WTC11 (cell line): Measurements from ENCODE around the gene ARHGAP28. TPM values are rescaled to one million over a fixed set of nuclear protein-coding genes. Genes with fewer than 3 reads are reported as not detected.

ENCODE experiments used
- ATAC-seq: fragments of 200-7000 bp; cut with Tn5 transposase; 2 replicates; pipeline ENCODE4 v1.10.0; 2021; ENCODE audit warnings: mild to moderate bottlenecking, moderate library complexity
- CTCF ChIA-PET: fragments of 300-600 bp; sonication (Branson Sonifier 250); formaldehyde crosslinking; loops from one replicate; lab custom pipeline; 2021; ENCODE audit warnings: antibody characterized with exemption; lab: Charles Lee
- POLR2A ChIA-PET: fragments of 350-600 bp; sonication (Branson Sonifier 250); formaldehyde crosslinking; loops from one replicate; lab custom pipeline; 2021; ENCODE audit warnings: antibody characterized with exemption; lab: Charles Lee
- DNase-seq: peaks from one replicate; pipeline ENCODE4 v3.0.0; 2021; ENCODE audit warnings: low spot score
- H3K27ac Mint-ChIP-seq: 2 replicates; pipeline ENCODE4 v1.8.0; 2021; ENCODE audit warnings: mixed read lengths
- H3K27me3 Mint-ChIP-seq: 2 replicates; pipeline ENCODE4 v1.8.0; 2021; ENCODE audit warnings: low read depth, mild to moderate bottlenecking, moderate library complexity, mixed read lengths
- H3K36me3 Mint-ChIP-seq: 2 replicates; pipeline ENCODE4 v1.8.0; 2021; ENCODE audit warnings: mixed read lengths
- H3K4me1 Mint-ChIP-seq: 2 replicates; pipeline ENCODE4 v1.8.0; 2022; ENCODE audit warnings: mixed read lengths
- H3K4me3 Mint-ChIP-seq: 2 replicates; pipeline ENCODE4 v1.8.0; 2021; ENCODE audit warnings: mild to moderate bottlenecking, moderate library complexity, mixed read lengths
- H3K9me3 Mint-ChIP-seq: 2 replicates; pipeline ENCODE4 v1.8.0; 2021; ENCODE audit warnings: mixed read lengths
- ATF1 ChIP-seq: sonication (generic); formaldehyde crosslinking; IDR thresholded peaks from 2 replicates; pipeline ENCODE4 v1.8.1; 2023; ENCODE audit warnings: mild to moderate bottlenecking, moderate library complexity, missing genetic modification reagents
- ATF2 ChIP-seq: sonication (generic); formaldehyde crosslinking; IDR thresholded peaks from 2 replicates; pipeline ENCODE4 v1.8.1; 2022; ENCODE audit warnings: low read depth, missing genetic modification reagents, borderline replicate concordance
- CREB1 ChIP-seq: sonication (generic); formaldehyde crosslinking; IDR thresholded peaks from 2 replicates; pipeline ENCODE4 v1.8.0; 2023; ENCODE audit warnings: mild to moderate bottlenecking, missing genetic modification reagents
- IRF2 ChIP-seq: sonication (generic); formaldehyde crosslinking; IDR thresholded peaks from 2 replicates; pipeline ENCODE4 v1.8.0; 2022; ENCODE audit warnings: low read depth, missing genetic modification reagents, borderline replicate concordance
- MAX ChIP-seq: sonication (generic); formaldehyde crosslinking; IDR thresholded peaks from 2 replicates; pipeline ENCODE4 v1.8.0; 2022; ENCODE audit warnings: mild to moderate bottlenecking, missing genetic modification reagents
- SMAD3 ChIP-seq: sonication (generic); formaldehyde crosslinking; IDR thresholded peaks from 2 replicates; pipeline ENCODE4 v1.8.0; 2022; ENCODE audit warnings: missing genetic modification reagents, mild to moderate bottlenecking, borderline replicate concordance
- TEAD1 ChIP-seq: sonication (generic); formaldehyde crosslinking; IDR thresholded peaks from 2 replicates; pipeline ENCODE4 v1.8.0; 2022; ENCODE audit warnings: mild to moderate bottlenecking, missing genetic modification reagents
- ZNF232 ChIP-seq: sonication (generic); formaldehyde crosslinking; IDR thresholded peaks from 2 replicates; pipeline ENCODE4 v1.8.0; 2022; ENCODE audit warnings: mild to moderate bottlenecking, missing genetic modification reagents
- total RNA-seq: library from RNA; stranded (reverse); gene quantifications from 3 replicates; pipeline ENCODE4 v1.2.3, GENCODE V29; 2021
- TF ChIP-seq, protein P1 (sequence below): sonication (generic); formaldehyde crosslinking; IDR thresholded peaks from 2 replicates; pipeline ENCODE4 v1.8.1; 2023; ENCODE audit warnings: mild to moderate bottlenecking, missing genetic modification reagents, moderate library complexity
- TF ChIP-seq, protein P2 (sequence below): fragments of 250-450 bp; sonication (Bioruptor Pico); conservative IDR thresholded peaks from 2 replicates; pipeline ENCODE4 v1.9.0; 2021; ENCODE audit warnings: mild to moderate bottlenecking
- TF ChIP-seq, protein P3 (sequence below): sonication (generic); formaldehyde crosslinking; IDR thresholded peaks from 2 replicates; pipeline ENCODE4 v1.8.1; 2023; ENCODE audit warnings: mild to moderate bottlenecking, missing genetic modification reagents
- TF ChIP-seq, protein P4 (sequence below): sonication (generic); formaldehyde crosslinking; IDR thresholded peaks from 2 replicates; pipeline ENCODE4 v1.8.0; 2022; ENCODE audit warnings: mild to moderate bottlenecking, missing genetic modification reagents
- TF ChIP-seq, protein P5 (sequence below): fragments of 250-450 bp; sonication (Bioruptor Pico); IDR thresholded peaks from 2 replicates; pipeline ENCODE4 v1.8.0; 2021; ENCODE audit warnings: mild to moderate bottlenecking
- TF ChIP-seq, protein P6 (sequence below): sonication (generic); formaldehyde crosslinking; conservative IDR thresholded peaks from 2 replicates; pipeline ENCODE4 v1.8.1; 2023; ENCODE audit warnings: mild to moderate bottlenecking, low read depth, missing genetic modification reagents, moderate library complexity

ARHGAP28 gene
- total RNA-seq, 1 experiment from 2014 or later, result 14.8 TPM

- Mint-ChIP-seq H3K27me3 (no peaks in the 10 kb centered on the region), H3K4me3 (no peak overlapping the region), H3K27ac (0 out of 2 replicates have a peak overlapping the region, but pooled peaks have one; percentile 2), H3K9me3 (no peaks in the 10 kb centered on the region), H3K36me3 (no peaks in the 10 kb centered on the region), H3K4me1 (peaks cover 34% of the 10 kb centered on the region)
- TF ChIP-seq ATF1 (CRISPR knock-in tag) (no peak), MAX (no peak)
- DNase-seq, result no peak
- POLR2A ChIA-PET, result no interaction called here
- CTCF ChIA-PET, result interaction anchor here (0.7 to 1.3 kb wide), 2 partner anchors 9 to 154 kb away, joined by 3 read pairs; no protein-coding TSS in a partner anchor
- no peak for ATAC-seq
Measured at GRCh38 chr18:6866552-6867085, 137.1 kb downstream of the ARHGAP28 start.

GRCh38 chr18:6868033-6868432 is 138.5 kb downstream of the ARHGAP28 start:
- Mint-ChIP-seq H3K4me3 (no peak overlapping the region), H3K4me1 (peaks cover 35% of the 10 kb centered on the region)
- no peak for DNase-seq
- CTCF ChIA-PET, result no interaction called here
- TF ChIP-seq, protein P1, sequence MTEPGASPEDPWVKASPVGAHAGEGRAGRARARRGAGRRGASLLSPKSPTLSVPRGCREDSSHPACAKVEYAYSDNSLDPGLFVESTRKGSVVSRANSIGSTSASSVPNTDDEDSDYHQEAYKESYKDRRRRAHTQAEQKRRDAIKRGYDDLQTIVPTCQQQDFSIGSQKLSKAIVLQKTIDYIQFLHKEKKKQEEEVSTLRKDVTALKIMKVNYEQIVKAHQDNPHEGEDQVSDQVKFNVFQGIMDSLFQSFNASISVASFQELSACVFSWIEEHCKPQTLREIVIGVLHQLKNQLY, result no peak
- TF ChIP-seq, protein P2, sequence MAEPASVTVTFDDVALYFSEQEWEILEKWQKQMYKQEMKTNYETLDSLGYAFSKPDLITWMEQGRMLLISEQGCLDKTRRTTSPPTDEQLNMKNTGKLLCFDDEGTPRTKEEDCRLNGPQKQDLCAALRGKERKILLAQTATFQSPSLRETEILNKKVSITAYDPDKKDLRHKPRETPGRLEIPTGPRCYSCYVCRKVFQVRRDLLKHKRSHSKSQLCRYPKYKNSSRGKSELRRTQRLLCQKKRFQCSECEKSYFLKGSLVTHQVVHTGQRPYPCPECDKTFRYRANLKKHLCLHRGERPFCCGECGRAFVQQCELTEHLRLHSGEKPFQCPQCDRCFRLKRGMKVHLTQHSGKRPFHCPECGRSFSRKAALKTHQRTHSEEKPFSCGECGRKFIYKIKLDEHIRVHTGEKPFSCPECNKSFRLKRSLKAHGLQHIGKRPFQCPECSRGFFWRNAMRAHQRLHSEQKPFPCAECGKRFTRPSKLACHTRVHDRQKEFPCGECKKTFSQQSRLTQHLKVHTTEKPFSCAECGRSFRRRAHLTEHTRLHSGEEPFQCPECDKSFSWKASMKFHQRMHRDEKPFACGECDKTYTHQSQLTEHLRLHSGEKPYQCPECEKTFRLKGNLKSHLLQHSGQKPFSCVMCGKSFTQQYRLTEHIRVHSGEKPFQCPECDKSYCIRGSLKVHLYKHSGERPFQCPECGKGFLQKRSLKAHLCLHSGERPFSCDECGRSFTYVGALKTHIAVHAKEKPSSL, result no peak
- TF ChIP-seq, all 79 proteins: peak for 0
- no peaks in the 10 kb centered on the region for H3K9me3 Mint-ChIP-seq
- no peaks in the 10 kb centered on the region for H3K36me3 Mint-ChIP-seq
- POLR2A ChIA-PET, result no interaction called here
- ATAC-seq, result no peak
- no peaks in the 10 kb centered on the region for H3K27me3 Mint-ChIP-seq
- peak overlapping the region; percentile 35; the same call in 1 of the 2 replicates for H3K27ac Mint-ChIP-seq

DNA sequence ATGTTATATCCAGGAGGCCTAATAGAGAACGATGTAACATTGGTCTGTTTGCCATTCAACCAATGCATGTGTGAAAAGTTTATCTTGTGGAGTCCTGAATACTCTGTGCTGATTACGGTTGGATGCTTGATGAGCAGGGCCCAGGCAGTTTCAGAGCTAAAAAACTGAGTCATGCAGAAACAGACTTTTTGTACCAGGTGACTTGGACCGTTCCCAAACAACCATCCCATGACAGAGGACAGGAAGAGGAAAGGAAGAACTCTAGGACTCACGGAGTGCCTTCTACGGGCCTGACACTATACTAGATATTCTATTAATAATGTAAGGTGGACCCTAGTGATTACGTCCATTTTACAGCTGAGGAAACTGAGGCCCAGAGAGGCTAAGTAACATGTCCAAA is 142.1 kb downstream of the ARHGAP28 start:
- DNase-seq, result no peak
- Mint-ChIP-seq H3K27ac (no peak overlapping the region), H3K4me3 (no peak overlapping the region), H3K4me1 (peaks cover 31% of the 10 kb centered on the region), H3K27me3 (no peaks in the 10 kb centered on the region), H3K36me3 (no peaks in the 10 kb centered on the region), H3K9me3 (no peaks in the 10 kb centered on the region)
- ChIA-PET CTCF (interaction anchor here (1.2 kb wide), 1 partner anchor 14 kb away, joined by 5 read pairs; no protein-coding TSS in a partner anchor), POLR2A (no interaction called here)
- ATAC-seq, result no peak
- TF ChIP-seq TEAD1 (CRISPR knock-in tag) (no peak), CREB1 (CRISPR knock-in tag) (no peak), ATF2 (CRISPR knock-in tag) (no peak), SMAD3 (no peak), ZNF232 (CRISPR knock-in tag) (no peak), IRF2 (CRISPR knock-in tag) (no peak), MAX (no peak)
- TF ChIP-seq, protein P3, sequence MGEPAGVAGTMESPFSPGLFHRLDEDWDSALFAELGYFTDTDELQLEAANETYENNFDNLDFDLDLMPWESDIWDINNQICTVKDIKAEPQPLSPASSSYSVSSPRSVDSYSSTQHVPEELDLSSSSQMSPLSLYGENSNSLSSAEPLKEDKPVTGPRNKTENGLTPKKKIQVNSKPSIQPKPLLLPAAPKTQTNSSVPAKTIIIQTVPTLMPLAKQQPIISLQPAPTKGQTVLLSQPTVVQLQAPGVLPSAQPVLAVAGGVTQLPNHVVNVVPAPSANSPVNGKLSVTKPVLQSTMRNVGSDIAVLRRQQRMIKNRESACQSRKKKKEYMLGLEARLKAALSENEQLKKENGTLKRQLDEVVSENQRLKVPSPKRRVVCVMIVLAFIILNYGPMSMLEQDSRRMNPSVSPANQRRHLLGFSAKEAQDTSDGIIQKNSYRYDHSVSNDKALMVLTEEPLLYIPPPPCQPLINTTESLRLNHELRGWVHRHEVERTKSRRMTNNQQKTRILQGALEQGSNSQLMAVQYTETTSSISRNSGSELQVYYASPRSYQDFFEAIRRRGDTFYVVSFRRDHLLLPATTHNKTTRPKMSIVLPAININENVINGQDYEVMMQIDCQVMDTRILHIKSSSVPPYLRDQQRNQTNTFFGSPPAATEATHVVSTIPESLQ (CRISPR knock-in tag), result no peak
- TF ChIP-seq, protein P4, sequence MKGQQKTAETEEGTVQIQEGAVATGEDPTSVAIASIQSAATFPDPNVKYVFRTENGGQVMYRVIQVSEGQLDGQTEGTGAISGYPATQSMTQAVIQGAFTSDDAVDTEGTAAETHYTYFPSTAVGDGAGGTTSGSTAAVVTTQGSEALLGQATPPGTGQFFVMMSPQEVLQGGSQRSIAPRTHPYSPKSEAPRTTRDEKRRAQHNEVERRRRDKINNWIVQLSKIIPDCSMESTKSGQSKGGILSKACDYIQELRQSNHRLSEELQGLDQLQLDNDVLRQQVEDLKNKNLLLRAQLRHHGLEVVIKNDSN (CRISPR knock-in tag), result no peak
- TF ChIP-seq, protein P5, sequence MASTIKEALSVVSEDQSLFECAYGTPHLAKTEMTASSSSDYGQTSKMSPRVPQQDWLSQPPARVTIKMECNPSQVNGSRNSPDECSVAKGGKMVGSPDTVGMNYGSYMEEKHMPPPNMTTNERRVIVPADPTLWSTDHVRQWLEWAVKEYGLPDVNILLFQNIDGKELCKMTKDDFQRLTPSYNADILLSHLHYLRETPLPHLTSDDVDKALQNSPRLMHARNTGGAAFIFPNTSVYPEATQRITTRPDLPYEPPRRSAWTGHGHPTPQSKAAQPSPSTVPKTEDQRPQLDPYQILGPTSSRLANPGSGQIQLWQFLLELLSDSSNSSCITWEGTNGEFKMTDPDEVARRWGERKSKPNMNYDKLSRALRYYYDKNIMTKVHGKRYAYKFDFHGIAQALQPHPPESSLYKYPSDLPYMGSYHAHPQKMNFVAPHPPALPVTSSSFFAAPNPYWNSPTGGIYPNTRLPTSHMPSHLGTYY (CRISPR knock-in tag), result no peak
- TF ChIP-seq, protein P6, sequence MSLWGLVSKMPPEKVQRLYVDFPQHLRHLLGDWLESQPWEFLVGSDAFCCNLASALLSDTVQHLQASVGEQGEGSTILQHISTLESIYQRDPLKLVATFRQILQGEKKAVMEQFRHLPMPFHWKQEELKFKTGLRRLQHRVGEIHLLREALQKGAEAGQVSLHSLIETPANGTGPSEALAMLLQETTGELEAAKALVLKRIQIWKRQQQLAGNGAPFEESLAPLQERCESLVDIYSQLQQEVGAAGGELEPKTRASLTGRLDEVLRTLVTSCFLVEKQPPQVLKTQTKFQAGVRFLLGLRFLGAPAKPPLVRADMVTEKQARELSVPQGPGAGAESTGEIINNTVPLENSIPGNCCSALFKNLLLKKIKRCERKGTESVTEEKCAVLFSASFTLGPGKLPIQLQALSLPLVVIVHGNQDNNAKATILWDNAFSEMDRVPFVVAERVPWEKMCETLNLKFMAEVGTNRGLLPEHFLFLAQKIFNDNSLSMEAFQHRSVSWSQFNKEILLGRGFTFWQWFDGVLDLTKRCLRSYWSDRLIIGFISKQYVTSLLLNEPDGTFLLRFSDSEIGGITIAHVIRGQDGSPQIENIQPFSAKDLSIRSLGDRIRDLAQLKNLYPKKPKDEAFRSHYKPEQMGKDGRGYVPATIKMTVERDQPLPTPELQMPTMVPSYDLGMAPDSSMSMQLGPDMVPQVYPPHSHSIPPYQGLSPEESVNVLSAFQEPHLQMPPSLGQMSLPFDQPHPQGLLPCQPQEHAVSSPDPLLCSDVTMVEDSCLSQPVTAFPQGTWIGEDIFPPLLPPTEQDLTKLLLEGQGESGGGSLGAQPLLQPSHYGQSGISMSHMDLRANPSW (CRISPR knock-in tag), result no peak
